ENCODE results near the gene TBC1D24. TPM values are rescaled to one million over a fixed set of nuclear protein-coding genes. Genes with fewer than 3 reads are reported as not detected.

The TBC1D24 gene
- total and polyA plus RNA-seq, 2 experiments from 2014 or later, result 10.2 to 23.6 TPM

- H3K36me3 ChIP-seq, result no peaks in the 10 kb centered on the region
- H3K4me1 ChIP-seq (ENCODE audit: low read depth), result peaks cover 9% of the 10 kb centered on the region
- TF ChIP-seq CTCF (IDR thresholded peaks at IDR 0.05; ENCODE audit: low read depth, low read length), result no peak
- no peak for DNase-seq (ENCODE audit: low read depth in 1 of 2, low spot score in 1 of 2)
- H3K4me3 ChIP-seq, result no peak overlapping the region
- H3K9me3 ChIP-seq (ENCODE audit: low read depth), result no peaks in the 10 kb centered on the region
- H3K27ac ChIP-seq, result peak overlapping the region; percentile 53
- no peaks in the 10 kb centered on the region for H3K27me3 ChIP-seq
Observed at GRCh38 chr16:2484898-2485508, 10.1 kb downstream of the TBC1D24 start.

DNA sequence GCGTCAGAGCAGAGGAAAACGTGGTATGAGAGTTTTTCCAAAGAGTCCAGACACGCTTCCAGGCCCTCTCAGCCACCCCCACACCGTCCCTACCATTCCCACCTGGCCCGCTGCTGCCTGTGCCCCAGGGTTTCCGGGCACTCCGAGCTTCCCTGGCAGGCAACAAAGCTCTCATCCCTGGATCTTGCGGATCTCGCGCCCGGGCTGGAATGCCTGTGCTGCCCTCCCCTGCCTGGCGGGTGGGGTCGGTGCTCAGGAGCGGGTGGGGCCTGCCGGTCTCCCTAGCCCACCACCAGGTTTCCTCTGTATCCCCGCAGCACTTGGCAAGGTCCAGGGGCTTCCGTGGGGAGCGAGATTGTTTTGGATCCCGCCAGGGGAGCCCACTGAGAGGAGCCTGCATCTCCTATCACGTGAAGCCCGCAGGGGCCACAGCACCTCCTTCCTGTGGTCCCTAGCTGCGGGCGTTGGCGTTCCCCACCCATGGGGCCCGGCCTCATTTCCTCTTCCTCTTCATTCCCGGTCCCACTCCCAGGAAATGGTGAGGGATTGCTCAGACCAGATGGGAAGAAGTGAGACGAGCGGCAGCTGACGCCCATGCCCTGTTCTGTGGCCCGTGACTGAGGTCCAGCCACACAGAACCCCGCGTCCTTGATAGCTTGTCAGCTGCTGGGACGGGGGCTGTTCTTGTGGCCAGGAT lies 11.0 kb downstream of the TBC1D24 start:
- TF ChIP-seq CTCF (IDR thresholded peaks at IDR 0.05; ENCODE audit: low read depth, low read length), result no peak

DNA sequence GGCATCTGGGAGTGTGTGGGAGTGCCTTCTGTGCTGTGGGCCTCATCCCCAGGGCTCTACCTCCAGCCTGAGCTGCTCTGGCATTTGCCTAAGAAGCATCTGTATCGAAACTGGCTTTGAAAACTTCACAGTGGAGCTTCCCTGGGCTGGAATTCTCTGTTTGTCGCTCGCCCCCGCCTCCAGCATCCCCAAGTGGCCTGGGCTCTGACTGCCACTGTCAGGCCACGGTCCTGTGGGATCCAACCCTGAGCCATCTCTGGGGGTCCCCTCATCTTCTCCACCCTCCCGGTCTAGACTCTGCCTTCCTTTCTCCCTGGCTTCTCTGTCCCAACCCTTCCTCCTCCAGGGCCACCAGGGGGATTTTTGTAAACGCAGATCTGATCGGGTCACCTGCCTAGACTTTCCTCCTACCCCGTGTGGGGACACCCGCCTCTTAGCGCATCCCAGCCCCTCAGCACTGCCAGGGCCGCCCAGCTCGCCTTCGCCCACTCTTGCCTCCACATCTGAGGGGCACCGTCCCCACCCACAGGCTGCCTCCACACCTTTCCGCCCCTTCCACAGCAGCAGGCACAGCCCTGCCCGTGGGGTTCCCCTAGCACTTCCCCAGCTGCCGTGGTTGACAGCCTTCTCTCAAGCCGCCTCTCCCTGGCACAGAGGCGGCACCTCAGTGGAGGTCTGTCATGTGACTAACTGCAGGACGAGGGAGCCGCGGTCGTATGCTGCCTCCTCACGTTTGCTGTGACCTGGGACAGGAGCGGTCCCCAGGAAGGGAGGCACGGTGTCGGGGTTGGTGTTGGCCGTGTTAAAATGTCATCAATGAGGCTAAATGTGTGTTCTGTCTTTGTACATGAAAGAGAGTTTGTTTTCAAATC lies 12.0 kb downstream of the TBC1D24 start:
- no peaks in the 10 kb centered on the region for H3K36me3 ChIP-seq
- no peaks in the 10 kb centered on the region for H3K27me3 ChIP-seq
- no peak for TF ChIP-seq CTCF (IDR thresholded peaks at IDR 0.05; ENCODE audit: low read depth, low read length)
- peaks cover 9% of the 10 kb centered on the region for H3K4me1 ChIP-seq (ENCODE audit: low read depth)
- no peaks in the 10 kb centered on the region for H3K9me3 ChIP-seq (ENCODE audit: low read depth)
- no peak overlapping the region for H3K27ac ChIP-seq
- DNase-seq (ENCODE audit: low read depth in 1 of 2, low spot score in 1 of 2), result no peak
- H3K4me3 ChIP-seq, result no peak overlapping the region

More for the DNA sequence above, 11.0 kb downstream of the TBC1D24 start:
- Histone ChIP-seq H3K36me3 (no peaks in the 10 kb centered on the region), H3K27me3 (no peaks in the 10 kb centered on the region), H3K4me1 (ENCODE audit: low read depth) (peaks cover 9% of the 10 kb centered on the region), H3K9me3 (ENCODE audit: low read depth) (no peaks in the 10 kb centered on the region), H3K27ac (peak overlapping the region; percentile 53), H3K4me3 (no peak overlapping the region)
- no peak for DNase-seq (ENCODE audit: low read depth in 1 of 2, low spot score in 1 of 2)

- TF ChIP-seq CTCF (IDR thresholded peaks at IDR 0.05; ENCODE audit: low read depth, low read length), result no peak
- no peak overlapping the region for H3K4me3 ChIP-seq
- no peak overlapping the region for H3K27ac ChIP-seq
- H3K9me3 ChIP-seq (ENCODE audit: low read depth), result no peaks in the 10 kb centered on the region
- H3K27me3 ChIP-seq, result no peaks in the 10 kb centered on the region
- peaks cover 9% of the 10 kb centered on the region for H3K4me1 ChIP-seq (ENCODE audit: low read depth)
- H3K36me3 ChIP-seq, result no peaks in the 10 kb centered on the region
- no peak for DNase-seq (ENCODE audit: low read depth in 1 of 2, low spot score in 1 of 2)
Observed at GRCh38 chr16:2487517-2487842, 12.6 kb downstream of the TBC1D24 start.

DNA sequence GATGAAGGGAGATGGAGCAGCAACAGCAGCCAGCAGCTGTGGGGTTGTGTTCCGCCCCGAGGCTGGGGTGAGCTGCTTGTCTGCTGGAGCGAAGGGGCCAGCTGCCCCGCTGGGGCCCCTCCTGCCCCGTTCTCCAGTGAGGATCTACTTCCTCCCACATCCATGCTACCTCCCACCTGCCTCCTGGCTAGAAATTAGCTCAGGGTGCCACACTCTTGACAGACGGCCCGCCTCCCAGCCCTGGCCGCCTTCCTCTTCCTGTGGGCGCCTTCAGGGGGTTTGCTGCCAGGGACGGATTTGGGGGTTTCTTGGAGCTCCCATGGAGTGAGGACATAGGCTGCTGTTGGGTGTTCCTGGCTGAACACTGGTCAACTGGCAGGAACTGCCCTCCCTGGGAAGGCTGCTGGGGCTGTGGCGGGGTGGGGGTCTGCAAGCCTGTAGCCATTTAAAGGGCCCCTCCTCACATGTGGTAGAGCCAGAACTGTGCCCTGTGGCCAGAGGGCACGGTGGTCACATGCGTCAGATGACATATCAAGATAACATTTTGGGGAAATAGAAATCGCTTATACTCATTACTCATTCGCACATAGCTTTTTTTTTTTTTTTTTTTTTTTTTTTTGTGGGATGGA lies 13.1 kb downstream of the TBC1D24 start:
- Histone ChIP-seq H3K27ac (no peak overlapping the region), H3K9me3 (ENCODE audit: low read depth) (no peaks in the 10 kb centered on the region), H3K36me3 (no peaks in the 10 kb centered on the region), H3K4me1 (ENCODE audit: low read depth) (peaks cover 9% of the 10 kb centered on the region), H3K4me3 (no peak overlapping the region), H3K27me3 (no peaks in the 10 kb centered on the region)
- no peak for TF ChIP-seq CTCF (IDR thresholded peaks at IDR 0.05; ENCODE audit: low read depth, low read length)
- no peak for DNase-seq (ENCODE audit: low read depth in 1 of 2, low spot score in 1 of 2)
